ENCODE measurements around the gene C4orf51.

C4orf51 gene

DNA sequence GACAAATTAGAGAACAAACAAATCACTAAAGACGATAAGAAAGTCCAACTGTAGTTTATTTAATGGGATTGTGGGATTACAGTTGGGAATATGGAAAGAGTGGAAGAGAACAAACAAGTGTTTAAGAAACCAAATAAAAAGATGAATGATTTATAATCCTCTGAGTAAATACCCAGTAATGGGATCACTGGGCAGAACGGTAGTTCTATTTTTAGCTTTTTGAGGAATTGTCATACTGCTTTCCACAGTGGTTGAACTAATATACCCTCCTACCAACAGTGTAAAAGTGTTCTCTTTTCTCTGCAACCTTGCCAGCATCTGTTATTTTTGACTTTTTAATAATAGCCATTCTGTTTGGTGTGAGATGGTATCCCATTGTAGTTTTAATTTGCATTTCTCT is 15.0 kb downstream of the C4orf51 start:
- no peak for DNase-seq (ENCODE audit: low read depth in 1 of 2, low spot score in 1 of 2)
- H3K4me3 ChIP-seq (replicated peaks; ENCODE audit: insufficient read depth, low read length), result no peak overlapping the region
- H3K27ac ChIP-seq (replicated peaks), result no peak overlapping the region
- H3K27me3 ChIP-seq (ENCODE audit: insufficient read depth, poor library complexity, severe bottlenecking), result no peaks in the 10 kb centered on the region
- TF ChIP-seq, protein P1, sequence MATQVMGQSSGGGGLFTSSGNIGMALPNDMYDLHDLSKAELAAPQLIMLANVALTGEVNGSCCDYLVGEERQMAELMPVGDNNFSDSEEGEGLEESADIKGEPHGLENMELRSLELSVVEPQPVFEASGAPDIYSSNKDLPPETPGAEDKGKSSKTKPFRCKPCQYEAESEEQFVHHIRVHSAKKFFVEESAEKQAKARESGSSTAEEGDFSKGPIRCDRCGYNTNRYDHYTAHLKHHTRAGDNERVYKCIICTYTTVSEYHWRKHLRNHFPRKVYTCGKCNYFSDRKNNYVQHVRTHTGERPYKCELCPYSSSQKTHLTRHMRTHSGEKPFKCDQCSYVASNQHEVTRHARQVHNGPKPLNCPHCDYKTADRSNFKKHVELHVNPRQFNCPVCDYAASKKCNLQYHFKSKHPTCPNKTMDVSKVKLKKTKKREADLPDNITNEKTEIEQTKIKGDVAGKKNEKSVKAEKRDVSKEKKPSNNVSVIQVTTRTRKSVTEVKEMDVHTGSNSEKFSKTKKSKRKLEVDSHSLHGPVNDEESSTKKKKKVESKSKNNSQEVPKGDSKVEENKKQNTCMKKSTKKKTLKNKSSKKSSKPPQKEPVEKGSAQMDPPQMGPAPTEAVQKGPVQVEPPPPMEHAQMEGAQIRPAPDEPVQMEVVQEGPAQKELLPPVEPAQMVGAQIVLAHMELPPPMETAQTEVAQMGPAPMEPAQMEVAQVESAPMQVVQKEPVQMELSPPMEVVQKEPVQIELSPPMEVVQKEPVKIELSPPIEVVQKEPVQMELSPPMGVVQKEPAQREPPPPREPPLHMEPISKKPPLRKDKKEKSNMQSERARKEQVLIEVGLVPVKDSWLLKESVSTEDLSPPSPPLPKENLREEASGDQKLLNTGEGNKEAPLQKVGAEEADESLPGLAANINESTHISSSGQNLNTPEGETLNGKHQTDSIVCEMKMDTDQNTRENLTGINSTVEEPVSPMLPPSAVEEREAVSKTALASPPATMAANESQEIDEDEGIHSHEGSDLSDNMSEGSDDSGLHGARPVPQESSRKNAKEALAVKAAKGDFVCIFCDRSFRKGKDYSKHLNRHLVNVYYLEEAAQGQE (IDR thresholded peaks at IDR 0.05; ENCODE audit: insufficient replicate concordance, low read depth), result no peak
- TF ChIP-seq, protein P2, sequence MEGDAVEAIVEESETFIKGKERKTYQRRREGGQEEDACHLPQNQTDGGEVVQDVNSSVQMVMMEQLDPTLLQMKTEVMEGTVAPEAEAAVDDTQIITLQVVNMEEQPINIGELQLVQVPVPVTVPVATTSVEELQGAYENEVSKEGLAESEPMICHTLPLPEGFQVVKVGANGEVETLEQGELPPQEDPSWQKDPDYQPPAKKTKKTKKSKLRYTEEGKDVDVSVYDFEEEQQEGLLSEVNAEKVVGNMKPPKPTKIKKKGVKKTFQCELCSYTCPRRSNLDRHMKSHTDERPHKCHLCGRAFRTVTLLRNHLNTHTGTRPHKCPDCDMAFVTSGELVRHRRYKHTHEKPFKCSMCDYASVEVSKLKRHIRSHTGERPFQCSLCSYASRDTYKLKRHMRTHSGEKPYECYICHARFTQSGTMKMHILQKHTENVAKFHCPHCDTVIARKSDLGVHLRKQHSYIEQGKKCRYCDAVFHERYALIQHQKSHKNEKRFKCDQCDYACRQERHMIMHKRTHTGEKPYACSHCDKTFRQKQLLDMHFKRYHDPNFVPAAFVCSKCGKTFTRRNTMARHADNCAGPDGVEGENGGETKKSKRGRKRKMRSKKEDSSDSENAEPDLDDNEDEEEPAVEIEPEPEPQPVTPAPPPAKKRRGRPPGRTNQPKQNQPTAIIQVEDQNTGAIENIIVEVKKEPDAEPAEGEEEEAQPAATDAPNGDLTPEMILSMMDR (IDR thresholded peaks at IDR 0.05; ENCODE audit: insufficient read depth, low read length), result no peak
- no peak for TF ChIP-seq SPI1 (IDR thresholded peaks at IDR 0.05; ENCODE audit: borderline replicate concordance, low read depth)
- no peak for TF ChIP-seq GABPA (IDR thresholded peaks at IDR 0.05; ENCODE audit: low read depth)
- no peak for TF ChIP-seq POLR2AphosphoS5 (IDR thresholded peaks at IDR 0.05; ENCODE audit: low read depth)

DNA sequence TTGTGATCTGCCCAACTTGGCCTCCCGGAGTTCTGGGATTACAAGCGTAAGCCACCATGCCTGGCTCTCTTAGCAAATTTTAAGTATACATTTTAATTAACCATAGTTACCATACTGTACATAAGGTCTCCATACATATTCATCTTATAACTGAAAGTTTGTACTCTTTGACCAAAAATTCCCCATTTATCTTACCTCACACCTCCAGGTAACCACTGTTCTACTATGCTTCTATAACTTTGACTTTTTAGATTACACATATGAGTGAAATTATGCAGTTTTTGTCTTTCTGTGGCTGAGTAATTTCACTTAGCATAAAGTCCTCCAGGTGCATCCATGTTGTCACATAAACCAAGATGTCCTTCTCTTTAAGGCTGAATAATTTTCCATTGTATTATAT is 17.4 kb downstream of the C4orf51 start:
- no peak for TF ChIP-seq POLR2AphosphoS5 (IDR thresholded peaks at IDR 0.05; ENCODE audit: low read depth)

DNA sequence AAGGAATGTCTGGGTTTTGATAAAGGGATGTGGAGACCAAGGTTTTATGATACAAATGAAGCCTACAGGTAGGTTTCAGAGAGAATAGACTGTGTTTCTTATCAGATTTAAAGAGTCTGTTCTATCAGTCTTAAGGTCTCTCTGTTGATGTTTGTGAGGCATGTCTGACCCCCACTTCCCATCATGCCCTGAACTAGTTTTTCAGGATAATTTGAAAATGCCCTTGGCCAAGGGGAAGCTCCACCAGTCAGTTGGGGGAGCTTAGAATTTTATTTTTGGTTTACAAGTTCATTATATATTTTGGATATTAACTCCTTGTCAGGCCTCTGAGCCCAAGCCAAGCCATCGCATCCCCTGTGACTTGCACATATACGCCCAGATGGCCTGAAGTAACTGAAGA is 18.6 kb downstream of the C4orf51 start:
- no peaks in the 10 kb centered on the region for H3K27me3 ChIP-seq (ENCODE audit: insufficient read depth, poor library complexity, severe bottlenecking)
- DNase-seq (ENCODE audit: low read depth in 1 of 2, low spot score in 1 of 2), result no peak
- TF ChIP-seq GABPA (IDR thresholded peaks at IDR 0.05; ENCODE audit: low read depth) (no peak), SPI1 (IDR thresholded peaks at IDR 0.05; ENCODE audit: borderline replicate concordance, low read depth) (no peak), POLR2AphosphoS5 (IDR thresholded peaks at IDR 0.05; ENCODE audit: low read depth) (no peak)
- TF ChIP-seq, protein P1 (IDR thresholded peaks at IDR 0.05; ENCODE audit: insufficient replicate concordance, low read depth), result no peak
- TF ChIP-seq, protein P2 (IDR thresholded peaks at IDR 0.05; ENCODE audit: insufficient read depth, low read length), result no peak
- H3K4me3 ChIP-seq (replicated peaks; ENCODE audit: insufficient read depth, low read length), result no peak overlapping the region
- no peak overlapping the region for H3K27ac ChIP-seq (replicated peaks)

More for the DNA sequence above, 17.4 kb downstream of the C4orf51 start:
- Histone ChIP-seq H3K27me3 (ENCODE audit: insufficient read depth, poor library complexity, severe bottlenecking) (no peaks in the 10 kb centered on the region), H3K27ac (replicated peaks) (no peak overlapping the region), H3K4me3 (replicated peaks; ENCODE audit: insufficient read depth, low read length) (no peak overlapping the region)
- DNase-seq (ENCODE audit: low read depth in 1 of 2, low spot score in 1 of 2), result no peak

DNA sequence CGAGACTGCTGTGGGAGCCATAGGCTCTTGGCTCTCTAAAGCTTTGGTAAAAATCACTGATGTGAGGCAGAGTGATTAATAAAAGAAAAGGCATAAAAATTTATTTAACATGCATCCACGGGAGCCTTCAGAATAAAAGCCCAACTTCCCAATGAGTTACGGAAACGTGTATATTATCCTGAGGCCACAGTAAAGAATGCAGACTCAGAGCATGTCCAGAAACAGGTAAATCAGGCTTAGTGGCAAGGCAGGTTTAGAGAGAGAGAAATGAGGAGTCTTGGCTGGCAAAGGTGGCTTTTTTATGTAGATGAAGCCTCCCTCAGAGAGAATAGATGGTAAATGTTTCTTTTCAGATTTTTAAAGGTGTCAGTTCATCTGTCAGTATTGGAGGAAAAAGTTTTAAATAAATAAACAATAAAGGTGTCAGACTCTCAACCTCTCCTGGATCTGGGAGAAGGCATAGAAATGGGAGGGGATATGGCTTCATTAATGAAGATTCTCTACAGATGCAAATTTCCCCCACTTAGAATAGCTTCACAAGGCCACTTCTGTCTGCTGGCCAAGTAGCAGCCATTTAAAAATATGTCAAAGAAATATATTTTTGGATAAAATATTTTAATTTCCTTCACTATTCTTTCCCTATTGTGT is 24.0 kb downstream of the C4orf51 start:
- DNase-seq (ENCODE audit: low read depth in 1 of 2, low spot score in 1 of 2), result no peak
- H3K27ac ChIP-seq (replicated peaks), result no peak overlapping the region
- no peaks in the 10 kb centered on the region for H3K27me3 ChIP-seq (ENCODE audit: insufficient read depth, poor library complexity, severe bottlenecking)
- TF ChIP-seq SPI1 (IDR thresholded peaks at IDR 0.05; ENCODE audit: borderline replicate concordance, low read depth) (no peak), POLR2AphosphoS5 (IDR thresholded peaks at IDR 0.05; ENCODE audit: low read depth) (no peak), GABPA (IDR thresholded peaks at IDR 0.05; ENCODE audit: low read depth) (no peak)
- TF ChIP-seq, protein P1 (IDR thresholded peaks at IDR 0.05; ENCODE audit: insufficient replicate concordance, low read depth), result no peak
- TF ChIP-seq, protein P2 (IDR thresholded peaks at IDR 0.05; ENCODE audit: insufficient read depth, low read length), result no peak
- no peak overlapping the region for H3K4me3 ChIP-seq (replicated peaks; ENCODE audit: insufficient read depth, low read length)
